Fibroblast of lung (primary cell): ENCODE measurements around the gene OXER1. TPM values are rescaled to one million over a fixed set of nuclear protein-coding genes. Genes with fewer than 3 reads are reported as not detected.

Experiments used
- DNase-seq, 2 donors: peaks; one replicate each; pipeline versions ENCODE4 v3.0.0 to v3.0.0-alpha.2; 2010; ENCODE audit warnings: low read depth in 2 of 2
- H2AFZ ChIP-seq: 2 replicates; pipeline ENCODE4 v1.5.1; 2012; ENCODE audit warnings: low read length, control low read depth, inconsistent platforms
- H3K27ac ChIP-seq: 2 replicates; pipeline ENCODE4 v1.5.1; 2011; ENCODE audit warnings: low read length, control low read depth; ENCODE audit not compliant: insufficient read depth
- H3K27me3 ChIP-seq: 2 replicates; pipeline ENCODE4 v1.5.1; 2011; ENCODE audit warnings: mild to moderate bottlenecking, low read length; ENCODE audit not compliant: control insufficient read depth, insufficient read depth
- H3K36me3 ChIP-seq: 2 replicates; pipeline ENCODE4 v1.5.1; 2011; ENCODE audit warnings: low read length; ENCODE audit not compliant: control insufficient read depth, insufficient read depth
- H3K4me1 ChIP-seq: 2 replicates; pipeline ENCODE4 v1.5.1; 2011; ENCODE audit warnings: low read length; ENCODE audit not compliant: control insufficient read depth, insufficient read depth; ENCODE audit errors: extremely low read depth
- H3K4me2 ChIP-seq: 2 replicates; pipeline ENCODE4 v1.5.1; 2011; ENCODE audit warnings: low read length, control low read depth; ENCODE audit not compliant: insufficient read depth; ENCODE audit errors: extremely low read depth
- H3K4me3 ChIP-seq, 4 experiments: fragments of 200-600 bp in 1 of 4; sonication (generic) in 1 of 4; replicated peaks in 1 of 4; 2 replicates each; pipeline ENCODE4 v1.5.1; 2011 to 2016; ENCODE audit warnings: low read length in 4 of 4, low read depth in 3 of 4, mild to moderate bottlenecking in 3 of 4, control low read depth in 2 of 4, inconsistent platforms in 1 of 4, mixed read lengths in 1 of 4; ENCODE audit not compliant: insufficient read depth in 1 of 4; ENCODE audit errors: control extremely low read depth in 1 of 4
- H3K79me2 ChIP-seq: 2 replicates; pipeline ENCODE4 v1.5.1; 2012; ENCODE audit warnings: mild to moderate bottlenecking, low read length, inconsistent platforms; ENCODE audit not compliant: control insufficient read depth, insufficient read depth
- H3K9ac ChIP-seq: 2 replicates; pipeline ENCODE4 v1.5.1; 2011; ENCODE audit warnings: mild to moderate bottlenecking, low read length, control low read depth; ENCODE audit not compliant: insufficient read depth
- H3K9me3 ChIP-seq: 2 replicates; pipeline ENCODE4 v1.5.1; 2012; ENCODE audit warnings: low read depth, low read length; ENCODE audit not compliant: control insufficient read depth, insufficient read depth
- H4K20me1 ChIP-seq: 2 replicates; pipeline ENCODE4 v1.5.1; 2011; ENCODE audit warnings: low read length; ENCODE audit not compliant: control insufficient read depth, insufficient read depth; ENCODE audit errors: extremely low read depth
- EZH2 ChIP-seq: IDR thresholded peaks from 2 replicates; pipeline ENCODE4 v1.5.1; 2012; ENCODE audit warnings: low read length, control low read depth, mild to moderate bottlenecking; ENCODE audit errors: missing control alignments
- polyA plus RNA-seq, 2 donors: library from polyadenylated mRNA; depleted of rRNA in 1 of 2; stranded (reverse) in 1 of 2; unstranded in 1 of 2; fragments of >200 nt; gene quantifications; 2 replicates each; pipeline ENCODE4 v1.2.1, GENCODE V29; 2011 to 2012; ENCODE audit warnings: missing spikeins in 1 of 2
- total RNA-seq: library from RNA; depleted of rRNA; stranded (reverse); fragments of >200 nt; gene quantifications from 2 replicates; pipeline ENCODE4 v1.2.1, GENCODE V29; 2014
- TF ChIP-seq, protein P1 (sequence below), 2 donors: IDR thresholded peaks in 1 of 2; conservative IDR thresholded peaks in 1 of 2; 1 replicate in 1 of 2; 2 replicates in 1 of 2; pipeline ENCODE4 v1.5.1; 2011 to 2012; ENCODE audit warnings: low read length in 2 of 2, control low read depth in 1 of 2, inconsistent platforms in 1 of 2, low read depth in 1 of 2, mild to moderate bottlenecking in 1 of 2

The OXER1 gene
- total and polyA plus RNA-seq, 2 donors (not counting 1 experiment from before 2014, with no cell fraction given) = 0.17 TPM; not detected in 1

DNA sequence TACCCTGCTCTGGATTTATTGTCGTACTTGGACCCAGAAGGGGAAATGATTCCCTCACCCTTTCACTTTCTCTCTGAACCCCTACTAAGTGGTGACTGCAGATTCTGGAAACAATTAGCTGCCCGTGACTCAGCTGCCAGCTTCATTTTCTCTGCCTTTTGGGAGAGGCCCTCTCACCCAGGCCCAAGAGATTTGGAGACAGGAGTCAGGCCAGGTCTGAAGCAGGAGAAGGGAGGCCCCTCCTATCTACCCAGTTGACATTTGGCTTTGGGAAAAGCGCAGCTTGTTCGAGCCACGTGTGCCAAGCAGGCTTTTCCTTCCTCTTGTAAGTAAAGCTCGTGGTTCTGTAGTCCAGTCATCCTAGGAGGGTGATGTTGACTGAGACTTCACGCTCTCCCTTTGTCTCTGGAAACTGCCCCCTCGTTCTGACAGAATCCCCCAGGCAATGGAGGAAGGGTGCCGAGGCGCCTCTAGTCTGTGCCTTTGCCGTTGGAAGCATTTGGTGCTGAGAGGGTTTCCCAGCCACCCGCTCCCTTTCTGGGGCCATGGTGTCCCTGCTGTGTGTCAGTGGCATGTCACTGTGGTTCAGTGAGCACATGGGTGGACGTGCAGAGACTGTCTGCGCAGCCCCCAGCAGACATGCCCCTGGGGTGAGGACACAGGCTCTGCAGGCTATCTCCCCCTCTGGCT is 8.6 kb downstream of the OXER1 start:
- Histone ChIP-seq H3K4me2 (no peak overlapping the region), H3K9me3 (no peaks in the 10 kb centered on the region), H3K79me2 (no peaks in the 10 kb centered on the region), H2AFZ (no peak overlapping the region), H4K20me1 (no peaks in the 10 kb centered on the region), H3K27ac (no peak overlapping the region), H3K9ac (no peak overlapping the region), H3K4me1 (no peaks in the 10 kb centered on the region), H3K27me3 (no peaks in the 10 kb centered on the region), H3K4me3 (no peak overlapping the region), H3K36me3 (no peaks in the 10 kb centered on the region)
- no peak for TF ChIP-seq EZH2
- TF ChIP-seq, protein P1, sequence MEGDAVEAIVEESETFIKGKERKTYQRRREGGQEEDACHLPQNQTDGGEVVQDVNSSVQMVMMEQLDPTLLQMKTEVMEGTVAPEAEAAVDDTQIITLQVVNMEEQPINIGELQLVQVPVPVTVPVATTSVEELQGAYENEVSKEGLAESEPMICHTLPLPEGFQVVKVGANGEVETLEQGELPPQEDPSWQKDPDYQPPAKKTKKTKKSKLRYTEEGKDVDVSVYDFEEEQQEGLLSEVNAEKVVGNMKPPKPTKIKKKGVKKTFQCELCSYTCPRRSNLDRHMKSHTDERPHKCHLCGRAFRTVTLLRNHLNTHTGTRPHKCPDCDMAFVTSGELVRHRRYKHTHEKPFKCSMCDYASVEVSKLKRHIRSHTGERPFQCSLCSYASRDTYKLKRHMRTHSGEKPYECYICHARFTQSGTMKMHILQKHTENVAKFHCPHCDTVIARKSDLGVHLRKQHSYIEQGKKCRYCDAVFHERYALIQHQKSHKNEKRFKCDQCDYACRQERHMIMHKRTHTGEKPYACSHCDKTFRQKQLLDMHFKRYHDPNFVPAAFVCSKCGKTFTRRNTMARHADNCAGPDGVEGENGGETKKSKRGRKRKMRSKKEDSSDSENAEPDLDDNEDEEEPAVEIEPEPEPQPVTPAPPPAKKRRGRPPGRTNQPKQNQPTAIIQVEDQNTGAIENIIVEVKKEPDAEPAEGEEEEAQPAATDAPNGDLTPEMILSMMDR (conservative IDR thresholded peaks at IDR 0.05 in 1 of 2, IDR thresholded peaks at IDR 0.05 in 1 of 2; ENCODE audit: low read depth in 1 of 2, low read length in 2 of 2) = no peak
- DNase-seq = peak in 1 of 2 donors; percentile 6

DNA sequence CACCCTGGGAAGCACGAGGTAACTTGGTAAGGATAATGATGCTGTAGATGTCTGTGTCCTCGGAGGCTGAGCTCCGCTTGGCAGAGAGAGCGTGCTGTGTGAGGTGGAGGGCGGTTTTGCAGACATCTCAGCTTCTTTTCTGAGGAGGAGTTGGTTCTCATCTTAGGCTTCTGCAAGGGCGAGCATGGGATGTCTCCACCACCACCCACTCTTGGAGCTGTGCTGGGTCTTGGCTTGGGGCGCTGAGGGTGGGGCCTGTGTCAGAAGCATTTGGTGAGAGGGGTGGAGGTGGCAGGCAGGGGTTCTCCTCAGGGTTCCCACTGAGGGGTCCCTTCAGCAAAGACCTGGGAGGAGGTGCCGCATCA is 9.2 kb downstream of the OXER1 start:
- Histone ChIP-seq H3K4me2 (no peak overlapping the region), H3K9ac (no peak overlapping the region), H3K27ac (no peak overlapping the region)

DNA sequence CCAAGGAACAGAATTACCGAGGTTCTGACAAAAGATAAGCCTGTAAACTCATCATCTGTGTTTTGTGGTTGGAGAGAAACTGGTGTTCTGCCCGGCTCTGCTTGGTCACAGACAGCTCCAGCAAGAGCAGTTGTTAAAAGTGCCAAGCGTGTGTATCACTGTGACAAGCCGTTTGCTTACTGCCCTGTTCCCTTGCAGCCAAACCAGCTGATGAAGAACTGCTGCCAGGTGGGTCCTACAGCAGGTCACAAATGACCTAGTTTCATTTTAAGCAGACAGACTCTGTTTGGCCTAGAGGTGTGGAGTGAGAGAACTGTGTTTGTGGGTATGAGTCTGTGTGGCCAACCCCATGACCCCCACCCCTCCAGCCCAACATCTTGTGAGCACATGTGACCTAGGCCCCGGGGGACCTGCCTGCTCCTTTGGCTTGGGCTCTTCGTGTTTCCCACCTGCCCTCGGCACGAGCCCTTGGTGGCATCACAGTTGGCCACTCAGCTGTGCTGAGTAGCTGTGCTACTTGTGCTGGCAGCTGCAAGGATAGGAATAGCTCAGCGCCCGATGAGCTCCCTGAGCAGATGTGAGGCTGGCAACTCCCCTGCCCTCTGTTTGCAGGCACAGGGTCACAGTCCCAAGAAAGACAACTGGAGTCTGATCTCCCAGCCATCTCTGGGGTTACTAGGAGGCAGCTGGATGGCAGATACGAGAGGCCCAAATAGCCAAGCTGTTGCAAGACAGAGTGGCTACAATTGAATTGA is 9.7 kb downstream of the OXER1 start:
- Histone ChIP-seq H2AFZ (no peak overlapping the region), H3K79me2 (no peaks in the 10 kb centered on the region), H3K4me2 (no peak overlapping the region), H3K36me3 (no peaks in the 10 kb centered on the region), H3K9me3 (no peaks in the 10 kb centered on the region), H3K4me1 (no peaks in the 10 kb centered on the region), H3K9ac (no peak overlapping the region), H3K27me3 (no peaks in the 10 kb centered on the region), H3K27ac (no peak overlapping the region), H3K4me3 (no peak overlapping the region), H4K20me1 (no peaks in the 10 kb centered on the region)
- TF ChIP-seq, protein P1 (conservative IDR thresholded peaks at IDR 0.05 in 1 of 2, IDR thresholded peaks at IDR 0.05 in 1 of 2; ENCODE audit: low read depth in 1 of 2, low read length in 2 of 2) = no peak
- no peak for TF ChIP-seq EZH2
- peak in 1 of 2 donors; percentile 38 for DNase-seq

More for the DNA sequence above, 9.2 kb downstream of the OXER1 start:
- no peaks in the 10 kb centered on the region for H3K36me3 ChIP-seq
- no peak for TF ChIP-seq EZH2
- TF ChIP-seq, protein P1 (conservative IDR thresholded peaks at IDR 0.05 in 1 of 2, IDR thresholded peaks at IDR 0.05 in 1 of 2; ENCODE audit: low read depth in 1 of 2, low read length in 2 of 2) = no peak
- no peaks in the 10 kb centered on the region for H4K20me1 ChIP-seq
- no peak overlapping the region for H2AFZ ChIP-seq
- no peak overlapping the region for H3K4me3 ChIP-seq
- no peaks in the 10 kb centered on the region for H3K9me3 ChIP-seq
- DNase-seq = no peak
- H3K4me1 ChIP-seq = no peaks in the 10 kb centered on the region
- H3K79me2 ChIP-seq = no peaks in the 10 kb centered on the region
- no peaks in the 10 kb centered on the region for H3K27me3 ChIP-seq
